Activated CD4-positive, alpha-beta T cell treated with anti-CD3 and anti-CD28 coated beads, Interleukin-2, Interleukin-4, amounts not matched to agents 100 ng/mL and 50 ng/mL, durations not matched to agents 16 hours and 8 hours (primary cell): ENCODE data around the gene ABCC3.

Experiments used
- DNase-seq: peaks from one replicate; pipeline ENCODE4 v3.0.0-alpha.2; 2020; ENCODE audit warnings: low spot score

The ABCC3 gene

GRCh38 chr17:50627782-50628601 is 6.7 kb upstream of the ABCC3 start:
- no peak for DNase-seq

GRCh38 chr17:50629902-50630301 is 4.8 kb upstream of the ABCC3 start:
- DNase-seq: no peak

GRCh38 chr17:50630524-50631194 is 4.0 kb upstream of the ABCC3 start:
- peak; percentile 50 for DNase-seq

- DNase-seq: no peak
Measured at GRCh38 chr17:50631195-50631907, 3.3 kb upstream of the ABCC3 start.

GRCh38 chr17:50631908-50632571 is 2.6 kb upstream of the ABCC3 start:
- no peak for DNase-seq

GRCh38 chr17:50632637-50633036 is 2.0 kb upstream of the ABCC3 start:
- no peak for DNase-seq

DNA sequence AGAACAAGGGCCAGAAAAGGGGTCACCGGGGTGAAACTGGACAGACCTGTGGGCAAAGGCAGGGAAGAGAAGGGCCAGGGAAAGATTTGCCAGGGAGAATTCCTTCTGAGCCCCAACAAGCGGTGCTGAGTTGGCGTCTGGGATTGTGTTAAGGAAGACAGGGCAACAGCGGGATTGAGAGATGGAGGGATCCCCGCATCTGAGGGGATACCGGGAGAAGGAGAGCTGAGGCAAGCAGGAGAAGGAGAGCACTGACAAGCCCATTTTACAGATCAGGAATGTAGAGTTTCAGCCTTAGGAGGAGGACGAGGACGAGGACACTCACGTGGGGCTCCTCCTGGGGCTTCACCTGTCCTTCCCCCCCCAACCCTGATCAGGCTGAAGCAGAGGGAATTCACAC is 998 bp upstream of the ABCC3 start:
- no peak for DNase-seq

GRCh38 chr17:50634915-50635731 is 442 bp downstream of the ABCC3 start:
- no peak for DNase-seq

GRCh38 chr17:50635732-50635981 is 976 bp downstream of the ABCC3 start:
- DNase-seq: no peak

DNA sequence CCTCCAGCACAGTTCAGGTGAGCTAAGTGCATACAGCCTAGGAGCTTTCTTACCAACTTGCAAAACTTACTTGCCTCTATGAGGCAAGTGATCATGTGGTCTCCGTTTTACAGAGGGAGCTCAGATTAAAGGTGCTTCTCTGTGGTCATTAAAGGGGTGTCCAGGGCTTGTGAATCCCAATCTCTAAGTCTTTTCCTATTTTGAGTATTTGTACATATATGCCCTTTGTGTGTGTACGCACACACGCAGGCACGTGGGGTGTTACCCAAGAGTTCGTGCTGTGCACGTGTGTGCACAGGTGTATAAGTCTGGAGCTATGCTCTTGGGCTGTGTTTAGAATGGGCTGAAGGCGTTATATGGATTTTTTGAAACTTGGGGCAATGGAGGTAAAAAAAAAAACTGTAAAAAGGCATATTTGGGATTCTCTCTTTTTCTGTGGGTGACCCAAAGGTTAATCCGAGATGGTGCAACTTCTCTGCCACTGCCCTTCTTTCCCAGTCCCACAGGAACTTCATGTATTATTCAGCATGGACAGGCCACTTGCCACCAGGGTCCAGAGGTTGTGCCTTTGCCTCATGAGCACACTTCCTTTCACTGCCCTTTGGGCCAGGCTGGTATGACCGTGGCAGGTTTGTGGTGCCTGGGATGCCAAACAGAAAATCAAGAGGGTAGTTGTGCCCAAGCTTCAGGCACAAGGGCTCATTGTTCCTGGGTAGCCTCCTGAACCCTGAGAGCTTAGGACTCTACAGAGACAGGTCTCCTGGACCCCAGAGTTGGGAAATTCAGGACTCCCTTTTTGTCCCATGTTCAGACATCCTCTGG is 1.5 kb downstream of the ABCC3 start:
- no peak for DNase-seq

DNA sequence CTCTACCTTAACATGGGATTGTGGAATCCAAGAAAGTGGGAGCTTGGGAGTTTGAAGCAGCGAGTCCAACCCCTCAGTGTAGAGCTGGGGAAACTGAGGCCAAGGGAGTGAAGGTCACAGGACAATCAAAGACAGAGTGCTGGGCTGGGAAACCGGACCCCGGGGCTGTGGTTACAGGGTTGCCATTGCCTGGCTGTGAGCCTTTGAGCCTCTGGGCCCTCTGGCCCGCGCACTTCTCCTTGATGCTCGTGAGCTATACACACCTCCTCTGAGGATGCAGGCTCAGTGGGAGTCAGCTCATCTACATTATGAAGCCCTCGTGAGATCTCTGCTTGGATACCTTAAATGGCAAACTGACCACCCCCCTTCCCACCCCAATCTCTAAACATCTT is 2.1 kb downstream of the ABCC3 start:
- no peak for DNase-seq

DNA sequence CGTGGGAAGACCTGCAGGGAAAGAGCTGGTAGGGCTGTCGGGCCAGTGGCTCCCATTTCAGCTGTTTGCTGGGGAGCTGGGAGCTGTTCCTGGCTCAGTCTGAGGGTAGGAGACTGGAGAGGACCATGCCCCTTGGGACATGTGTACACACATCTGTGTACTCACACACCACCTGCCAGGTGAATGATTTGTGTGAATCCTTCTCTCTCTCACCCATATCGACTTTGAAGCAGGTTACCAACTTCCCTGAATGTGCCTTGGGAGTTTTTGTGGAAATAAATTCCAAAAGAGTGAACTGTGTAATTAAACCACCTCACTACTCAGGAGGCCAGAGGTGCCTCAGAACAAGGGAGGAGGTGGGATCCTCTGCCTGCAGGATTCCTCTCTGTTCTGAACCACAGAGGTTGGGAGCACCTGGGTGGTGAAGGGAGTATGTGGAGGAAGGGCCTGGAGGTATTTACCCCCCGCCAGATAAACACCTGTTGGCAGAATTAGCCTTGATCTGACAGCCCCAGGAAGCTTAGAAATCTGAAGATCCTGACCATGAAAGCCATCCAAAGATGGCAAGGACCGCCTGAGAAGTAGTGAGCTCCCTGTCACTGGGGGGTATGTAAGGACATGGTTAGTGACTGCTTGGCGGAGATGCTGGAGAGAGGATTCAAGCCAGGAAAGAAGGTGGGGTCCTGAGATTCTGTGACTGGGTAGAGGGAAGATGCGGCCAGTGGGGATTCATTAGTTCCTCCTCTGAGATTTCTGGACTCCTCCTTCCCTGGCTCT is 3.3 kb downstream of the ABCC3 start:
- DNase-seq: no peak

DNA sequence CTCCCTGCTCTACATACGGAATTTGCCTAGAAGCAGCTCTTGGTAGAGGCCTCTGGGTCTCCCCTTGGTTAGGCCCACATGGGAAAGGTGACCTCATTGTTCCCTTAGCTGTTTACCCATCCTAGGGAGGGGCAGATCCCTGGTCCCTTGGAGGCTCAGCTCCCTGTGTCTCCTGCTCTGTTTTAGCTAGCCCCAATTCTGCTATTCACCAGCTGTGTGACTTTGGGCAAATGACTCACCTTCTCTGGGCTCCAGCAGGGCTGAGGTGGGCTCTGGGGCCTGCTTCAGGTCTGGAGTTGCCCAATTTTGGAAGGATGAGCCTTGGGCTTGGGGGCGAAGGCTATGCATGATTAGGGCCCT is 3.9 kb downstream of the ABCC3 start:
- DNase-seq: no peak

GRCh38 chr17:50638966-50639713 is 4.5 kb downstream of the ABCC3 start:
- no peak for DNase-seq

DNA sequence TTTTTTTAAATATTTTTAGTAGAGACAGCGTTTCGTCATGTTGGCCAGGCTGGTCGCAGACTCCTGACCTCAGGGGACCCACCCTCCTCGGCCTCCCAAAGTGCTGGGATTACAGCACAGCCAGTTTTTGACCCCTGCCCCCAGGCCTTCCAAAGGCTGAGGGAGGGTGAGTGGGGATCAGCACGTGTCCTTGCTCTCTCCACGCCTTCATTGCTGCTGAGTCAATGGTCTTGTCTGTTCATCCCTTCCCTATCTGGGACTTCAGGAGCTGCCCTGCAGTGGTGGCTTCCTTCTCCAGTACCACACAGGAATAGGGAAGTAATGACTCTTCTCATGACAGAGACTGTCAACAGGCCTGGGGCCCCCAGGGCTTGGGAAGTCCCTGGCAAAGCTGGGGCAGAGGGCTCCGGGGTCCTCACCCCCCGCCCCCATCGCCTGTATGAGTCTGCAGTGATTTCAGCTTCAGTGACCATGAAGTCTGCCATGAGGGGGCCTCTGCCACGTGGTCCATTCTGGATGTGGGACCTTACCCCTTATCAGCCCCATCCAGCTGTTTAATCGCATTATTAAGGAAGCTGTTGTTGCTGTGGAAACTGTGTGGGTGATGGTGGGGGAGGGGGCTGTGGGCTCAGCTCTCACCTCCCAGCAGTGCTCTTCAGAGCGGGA is 6.1 kb downstream of the ABCC3 start:
- DNase-seq: no peak

DNA sequence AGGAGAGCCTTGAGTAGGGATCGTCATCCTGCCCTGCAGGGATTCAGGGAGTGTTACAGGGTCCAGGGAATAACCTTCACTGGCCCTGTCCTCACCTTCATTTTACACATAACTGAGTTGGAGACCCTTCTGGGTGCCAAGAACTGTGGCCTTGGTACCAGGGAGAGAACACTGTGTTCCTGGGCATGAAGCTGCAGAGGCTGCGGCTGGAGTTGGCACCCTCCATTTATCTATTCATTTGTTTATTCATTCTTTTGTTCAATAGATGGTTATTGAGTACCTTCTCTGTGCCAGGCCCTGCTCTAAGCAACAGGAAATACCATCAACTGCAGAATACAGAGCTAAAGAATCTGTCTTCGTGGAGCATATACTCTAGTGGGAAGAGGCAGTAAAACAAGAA is 6.7 kb downstream of the ABCC3 start:
- no peak for DNase-seq

- no peak for DNase-seq
Measured at GRCh38 chr17:50642071-50642721, 7.5 kb downstream of the ABCC3 start.
